Osteoblast (primary cell): ENCODE measurements around the gene LEMD3. TPM values are rescaled to one million over a fixed set of nuclear protein-coding genes. Genes with fewer than 3 reads are reported as not detected.

Experiments used
- DNase-seq: peaks from one replicate; pipeline ENCODE4 v3.0.0; 2011; ENCODE audit warnings: low spot score, mixed read lengths; ENCODE audit not compliant: insufficient read length; ENCODE audit errors: missing footprints
- H2AFZ ChIP-seq: 2 replicates; pipeline ENCODE4 v1.6.0; 2011; ENCODE audit warnings: mild to moderate bottlenecking, low read length
- H3K27ac ChIP-seq: 2 replicates; pipeline ENCODE4 v1.5.1; 2011; ENCODE audit warnings: mild to moderate bottlenecking, low read depth, low read length, moderate library complexity
- H3K27me3 ChIP-seq: 2 replicates; pipeline ENCODE4 v1.6.0; 2012; ENCODE audit warnings: mild to moderate bottlenecking, control low read depth, inconsistent platforms, low read length, moderate library complexity; ENCODE audit not compliant: insufficient read depth
- H3K36me3 ChIP-seq: 2 replicates; pipeline ENCODE4 v1.5.1; 2011; ENCODE audit warnings: mild to moderate bottlenecking, low read length, control low read depth, moderate library complexity; ENCODE audit not compliant: insufficient read depth
- H3K4me1 ChIP-seq: 2 replicates; pipeline ENCODE4 v1.5.1; 2011; ENCODE audit warnings: mild to moderate bottlenecking, low read length, control low read depth, moderate library complexity; ENCODE audit not compliant: insufficient read depth
- H3K4me2 ChIP-seq: 2 replicates; pipeline ENCODE4 v1.6.0; 2011; ENCODE audit warnings: mild to moderate bottlenecking, low read length; ENCODE audit not compliant: insufficient read depth
- H3K4me3 ChIP-seq: fragments of 200-600 bp; sonication (generic); 3 replicates; pipeline ENCODE4 v1.5.1; 2012; ENCODE audit warnings: mild to moderate bottlenecking, low read length, inconsistent platforms; ENCODE audit not compliant: insufficient read depth
- H3K79me2 ChIP-seq: 2 replicates; pipeline ENCODE4 v1.6.0; 2012; ENCODE audit warnings: mild to moderate bottlenecking, low read length, control low read depth, inconsistent platforms; ENCODE audit not compliant: insufficient read depth
- H3K9me3 ChIP-seq: 2 replicates; pipeline ENCODE4 v1.5.1; 2011; ENCODE audit warnings: low read depth, low read length, control low read depth
- H4K20me1 ChIP-seq: 2 replicates; pipeline ENCODE4 v1.6.0; 2012; ENCODE audit warnings: mild to moderate bottlenecking, low read length, control low read depth; ENCODE audit not compliant: insufficient read depth
- CTCF ChIP-seq: IDR thresholded peaks from 2 replicates; pipeline ENCODE4 v1.5.1; 2011; ENCODE audit warnings: mild to moderate bottlenecking, low read depth, low read length, moderate library complexity; ENCODE audit errors: extremely low read depth
- total RNA-seq: library from RNA; depleted of rRNA; stranded (reverse); fragments of >200 nt; gene quantifications from 2 replicates; pipeline ENCODE4 v1.2.3, GENCODE V29; 2012

LEMD3 gene
- total RNA-seq, 1 donor: 27.5 TPM

GRCh38 chr12:65171073-65171472, 1.7 kb downstream of the LEMD3 start:
- H3K4me1 ChIP-seq: peaks cover 29% of the 10 kb centered on the region
- H3K36me3 ChIP-seq: no peaks in the 10 kb centered on the region
- H3K27ac ChIP-seq: peak overlapping the region; percentile 89
- no peak for TF ChIP-seq CTCF
- no peaks in the 10 kb centered on the region for H3K27me3 ChIP-seq
- H3K4me2 ChIP-seq: peak overlapping the region; percentile 100
- H3K9me3 ChIP-seq: no peaks in the 10 kb centered on the region
- peak overlapping the region; percentile 100 for H2AFZ ChIP-seq
- peaks cover 69% of the 10 kb centered on the region for H3K79me2 ChIP-seq
- peaks cover 32% of the 10 kb centered on the region for H4K20me1 ChIP-seq
- peak; percentile 41 for DNase-seq
- H3K4me3 ChIP-seq: peak overlapping the region; percentile 97

GRCh38 chr12:65171870-65172269, 2.5 kb downstream of the LEMD3 start:
- no peak for TF ChIP-seq CTCF
- no peak for DNase-seq

GRCh38 chr12:65175385-65175784, 6.0 kb downstream of the LEMD3 start:
- H3K79me2 ChIP-seq: peaks cover 84% of the 10 kb centered on the region
- H3K9me3 ChIP-seq: no peaks in the 10 kb centered on the region
- no peak for TF ChIP-seq CTCF
- DNase-seq: no peak
- H3K4me1 ChIP-seq: peaks cover 21% of the 10 kb centered on the region
- no peak overlapping the region for H3K27ac ChIP-seq
- no peak overlapping the region for H3K4me2 ChIP-seq
- no peak overlapping the region for H3K4me3 ChIP-seq
- no peak overlapping the region for H2AFZ ChIP-seq
- H3K27me3 ChIP-seq: no peaks in the 10 kb centered on the region
- H3K36me3 ChIP-seq: no peaks in the 10 kb centered on the region
- peaks cover 34% of the 10 kb centered on the region for H4K20me1 ChIP-seq

More at GRCh38 chr12:65171870-65172269, 2.5 kb downstream of the LEMD3 start:
- Histone ChIP-seq H2AFZ (no peak overlapping the region), H3K4me1 (peaks cover 29% of the 10 kb centered on the region), H3K4me2 (peak overlapping the region; percentile 100), H4K20me1 (peaks cover 32% of the 10 kb centered on the region), H3K36me3 (no peaks in the 10 kb centered on the region), H3K4me3 (peak overlapping the region; percentile 97), H3K27ac (no peak overlapping the region), H3K79me2 (peaks cover 77% of the 10 kb centered on the region), H3K9me3 (no peaks in the 10 kb centered on the region), H3K27me3 (no peaks in the 10 kb centered on the region)

GRCh38 chr12:65182012-65182739, 12.8 kb downstream of the LEMD3 start:
- no peak overlapping the region for H3K4me3 ChIP-seq
- TF ChIP-seq CTCF: no peak
- no peaks in the 10 kb centered on the region for H3K9me3 ChIP-seq
- no peaks in the 10 kb centered on the region for H3K36me3 ChIP-seq
- H3K4me2 ChIP-seq: no peak overlapping the region
- no peaks in the 10 kb centered on the region for H3K4me1 ChIP-seq
- no peak for DNase-seq
- H3K27ac ChIP-seq: no peak overlapping the region
- peaks cover 68% of the 10 kb centered on the region for H3K79me2 ChIP-seq
- no peak overlapping the region for H2AFZ ChIP-seq
- no peaks in the 10 kb centered on the region for H3K27me3 ChIP-seq
- peaks cover 20% of the 10 kb centered on the region for H4K20me1 ChIP-seq
